ENCODE results near the gene KHDRBS2. TPM values are rescaled to one million over a fixed set of nuclear protein-coding genes. Genes with fewer than 3 reads are reported as not detected.
"Not testable (repeated sequence)": the region's sequence is repeated elsewhere in the genome, so short reads cannot be mapped to it uniquely, and the experiment has no call there.

Gene KHDRBS2
- total RNA-seq, 1 donor from 2014 or later: not detected

DNA sequence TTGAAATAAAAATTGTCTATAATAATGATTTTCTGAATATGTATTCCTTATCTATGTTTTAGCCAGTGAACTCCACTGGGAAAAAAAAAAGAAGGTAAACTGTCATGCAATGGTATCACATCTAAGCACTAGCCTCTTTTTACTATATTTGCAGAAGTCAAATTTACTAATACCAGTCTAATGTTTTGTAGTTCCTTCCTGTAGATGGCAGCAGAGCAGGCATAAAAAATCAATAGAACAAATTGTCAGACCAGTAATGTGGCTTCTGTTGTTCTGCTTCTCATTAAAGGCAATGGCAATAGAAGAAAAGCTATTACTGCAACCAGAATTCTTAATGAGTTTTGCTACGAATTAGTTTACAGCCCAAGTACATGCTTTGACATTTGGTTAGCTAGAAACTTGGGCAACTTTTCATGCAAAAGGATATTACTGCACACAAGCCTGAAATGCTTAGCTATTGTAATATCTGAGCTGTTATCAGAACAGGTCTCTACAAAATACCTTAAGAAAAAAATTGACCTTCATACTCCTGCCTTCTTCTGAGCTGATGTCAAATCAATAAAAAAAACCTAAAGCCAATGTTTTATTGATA lies 476.9 kb downstream of the KHDRBS2 start:
- TF ChIP-seq, protein P1, sequence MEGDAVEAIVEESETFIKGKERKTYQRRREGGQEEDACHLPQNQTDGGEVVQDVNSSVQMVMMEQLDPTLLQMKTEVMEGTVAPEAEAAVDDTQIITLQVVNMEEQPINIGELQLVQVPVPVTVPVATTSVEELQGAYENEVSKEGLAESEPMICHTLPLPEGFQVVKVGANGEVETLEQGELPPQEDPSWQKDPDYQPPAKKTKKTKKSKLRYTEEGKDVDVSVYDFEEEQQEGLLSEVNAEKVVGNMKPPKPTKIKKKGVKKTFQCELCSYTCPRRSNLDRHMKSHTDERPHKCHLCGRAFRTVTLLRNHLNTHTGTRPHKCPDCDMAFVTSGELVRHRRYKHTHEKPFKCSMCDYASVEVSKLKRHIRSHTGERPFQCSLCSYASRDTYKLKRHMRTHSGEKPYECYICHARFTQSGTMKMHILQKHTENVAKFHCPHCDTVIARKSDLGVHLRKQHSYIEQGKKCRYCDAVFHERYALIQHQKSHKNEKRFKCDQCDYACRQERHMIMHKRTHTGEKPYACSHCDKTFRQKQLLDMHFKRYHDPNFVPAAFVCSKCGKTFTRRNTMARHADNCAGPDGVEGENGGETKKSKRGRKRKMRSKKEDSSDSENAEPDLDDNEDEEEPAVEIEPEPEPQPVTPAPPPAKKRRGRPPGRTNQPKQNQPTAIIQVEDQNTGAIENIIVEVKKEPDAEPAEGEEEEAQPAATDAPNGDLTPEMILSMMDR (conservative IDR thresholded peaks at IDR 0.05; ENCODE audit: low read depth, low read length): peak; percentile 65
- H3K4me3 ChIP-seq (ENCODE audit: low read depth, low read length): no peak overlapping the region
- peak; percentile 0 for DNase-seq (ENCODE audit: low read depth)

DNA sequence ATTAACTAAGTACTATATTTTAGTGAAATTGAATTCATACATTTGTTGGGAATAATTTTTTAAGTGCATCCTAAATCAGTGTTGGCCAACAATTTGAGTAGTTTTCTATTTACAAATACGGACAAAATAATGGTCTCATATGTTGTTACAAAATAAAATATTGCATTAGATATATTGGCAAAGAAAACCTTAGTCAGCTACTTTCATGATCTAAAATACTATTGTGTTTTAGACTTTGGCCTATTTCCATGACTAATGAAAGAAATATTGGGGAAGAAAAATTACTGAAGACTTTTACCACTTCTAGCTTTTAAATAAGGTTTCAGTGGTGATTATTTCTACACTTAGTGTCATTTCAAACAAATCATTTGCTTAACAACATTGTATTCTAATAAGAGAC lies 498.0 kb downstream of the KHDRBS2 start:
- TF ChIP-seq, protein P1 (conservative IDR thresholded peaks at IDR 0.05; ENCODE audit: low read depth, low read length): no peak
- DNase-seq (ENCODE audit: low read depth): no peak
- no peak overlapping the region for H3K4me3 ChIP-seq (ENCODE audit: low read depth, low read length)

DNA sequence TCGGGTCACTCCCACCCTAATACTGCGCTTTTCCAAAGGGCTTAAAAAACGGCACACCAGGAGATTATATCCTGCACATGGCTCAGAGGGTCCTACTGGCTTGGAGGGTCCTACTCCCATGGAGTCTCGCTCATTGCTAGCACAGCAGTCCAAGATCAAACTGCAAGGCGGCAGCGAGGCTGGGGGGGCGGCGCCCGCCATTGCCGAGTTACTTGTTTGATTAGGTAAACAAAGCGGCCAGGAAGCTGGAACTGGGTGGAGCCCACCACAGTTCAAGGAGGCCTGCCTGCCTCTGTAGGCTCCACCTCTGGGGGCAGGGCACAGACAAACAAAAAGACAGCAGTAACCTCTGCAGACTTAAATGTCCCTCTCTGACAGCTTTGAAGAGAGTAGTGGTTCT lies 516.6 kb downstream of the KHDRBS2 start:
- H3K4me3 ChIP-seq (ENCODE audit: low read depth, low read length); DNase-seq (ENCODE audit: low read depth): not testable (repeated sequence)

DNA sequence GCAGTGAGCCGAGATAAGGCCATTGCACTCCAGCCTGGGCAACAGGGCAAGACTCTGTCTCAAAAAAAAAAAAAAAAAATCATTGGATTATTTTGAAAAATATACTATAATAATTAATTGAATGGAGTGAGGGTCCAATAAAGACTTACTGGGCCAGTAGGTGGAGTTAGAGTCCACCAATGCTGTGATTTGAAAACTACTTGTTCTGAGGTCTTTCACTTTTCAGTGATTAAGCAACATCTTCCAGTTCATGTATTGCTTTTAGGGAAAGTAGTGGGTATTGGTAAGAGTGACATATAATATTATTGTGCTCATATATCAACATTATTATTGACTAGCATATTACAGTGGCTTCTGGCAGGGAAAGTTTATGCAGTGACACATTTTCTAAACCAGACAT lies 530.3 kb downstream of the KHDRBS2 start:
- TF ChIP-seq, protein P1 (conservative IDR thresholded peaks at IDR 0.05; ENCODE audit: low read depth, low read length): no peak
- DNase-seq (ENCODE audit: low read depth): no peak
- no peak overlapping the region for H3K4me3 ChIP-seq (ENCODE audit: low read depth, low read length)

DNA sequence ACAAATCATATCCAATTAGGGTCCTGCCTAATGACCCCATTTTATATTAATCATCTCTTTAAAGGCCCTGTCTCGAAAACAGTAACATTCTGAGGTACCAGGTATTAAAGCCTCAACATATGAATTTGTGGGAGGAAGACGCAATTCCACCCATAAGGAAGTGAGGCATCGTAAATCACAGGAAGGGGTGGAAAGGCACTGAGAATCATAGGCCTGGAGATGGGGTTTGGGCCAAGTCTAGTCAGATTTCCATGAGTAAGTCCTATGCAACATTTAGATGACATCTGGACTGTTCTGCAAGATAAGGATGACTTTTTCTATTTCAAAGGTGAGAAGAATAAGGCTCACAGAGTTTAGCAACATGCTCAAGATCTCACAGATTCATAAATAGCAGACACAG lies 534.0 kb downstream of the KHDRBS2 start:
- H3K4me3 ChIP-seq (ENCODE audit: low read depth, low read length): no peak overlapping the region
- DNase-seq (ENCODE audit: low read depth): no peak
- TF ChIP-seq, protein P1 (conservative IDR thresholded peaks at IDR 0.05; ENCODE audit: low read depth, low read length): no peak

DNA sequence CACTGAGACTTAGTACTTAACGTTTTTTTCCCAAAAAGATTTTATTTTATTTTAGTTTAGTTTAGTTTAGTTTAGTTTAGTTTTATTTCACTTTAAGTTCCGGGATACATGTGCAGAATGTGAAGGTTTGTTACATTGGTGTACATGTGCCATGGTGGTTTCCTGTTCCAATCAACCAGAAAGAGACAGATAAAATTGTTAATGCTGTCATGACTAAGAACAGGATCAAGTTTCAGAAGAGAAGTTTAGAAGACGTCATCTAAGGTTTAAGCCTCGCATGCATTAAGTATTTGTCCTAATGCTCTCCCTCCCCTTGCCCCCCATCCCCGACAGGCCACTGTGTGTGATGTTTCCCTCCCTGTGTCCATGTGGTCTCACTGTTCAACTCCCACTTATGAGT lies 540.0 kb downstream of the KHDRBS2 start:
- TF ChIP-seq, protein P1 (conservative IDR thresholded peaks at IDR 0.05; ENCODE audit: low read depth, low read length): no peak
- DNase-seq (ENCODE audit: low read depth): no peak
- H3K4me3 ChIP-seq (ENCODE audit: low read depth, low read length): no peak overlapping the region

DNA sequence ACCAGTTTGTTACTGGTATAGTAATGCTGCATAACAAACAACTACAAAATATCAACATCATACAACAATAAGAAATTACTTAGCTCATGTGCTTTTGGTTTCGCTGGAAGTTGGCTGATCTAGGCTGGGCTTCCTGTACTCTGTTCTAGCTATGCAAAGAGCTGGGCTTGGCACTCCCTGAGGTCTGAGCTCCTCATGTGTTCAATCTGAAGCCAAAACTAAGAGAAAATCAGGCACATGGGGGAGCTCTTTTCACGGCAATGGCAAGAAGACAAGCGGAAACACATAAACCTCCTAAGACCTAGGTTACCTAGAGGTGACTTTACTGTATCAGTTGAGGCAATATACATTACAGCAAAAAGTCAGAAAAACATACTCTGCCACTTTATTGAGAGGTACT lies 574.2 kb downstream of the KHDRBS2 start:
- no peak overlapping the region for H3K4me3 ChIP-seq (ENCODE audit: low read depth, low read length)
- DNase-seq (ENCODE audit: low read depth): no peak
- TF ChIP-seq, protein P1 (conservative IDR thresholded peaks at IDR 0.05; ENCODE audit: low read depth, low read length): no peak

Measured in epithelial cell of proximal tubule (primary cell).